ENCODE results near the gene PLCB2.

Gene PLCB2

DNA sequence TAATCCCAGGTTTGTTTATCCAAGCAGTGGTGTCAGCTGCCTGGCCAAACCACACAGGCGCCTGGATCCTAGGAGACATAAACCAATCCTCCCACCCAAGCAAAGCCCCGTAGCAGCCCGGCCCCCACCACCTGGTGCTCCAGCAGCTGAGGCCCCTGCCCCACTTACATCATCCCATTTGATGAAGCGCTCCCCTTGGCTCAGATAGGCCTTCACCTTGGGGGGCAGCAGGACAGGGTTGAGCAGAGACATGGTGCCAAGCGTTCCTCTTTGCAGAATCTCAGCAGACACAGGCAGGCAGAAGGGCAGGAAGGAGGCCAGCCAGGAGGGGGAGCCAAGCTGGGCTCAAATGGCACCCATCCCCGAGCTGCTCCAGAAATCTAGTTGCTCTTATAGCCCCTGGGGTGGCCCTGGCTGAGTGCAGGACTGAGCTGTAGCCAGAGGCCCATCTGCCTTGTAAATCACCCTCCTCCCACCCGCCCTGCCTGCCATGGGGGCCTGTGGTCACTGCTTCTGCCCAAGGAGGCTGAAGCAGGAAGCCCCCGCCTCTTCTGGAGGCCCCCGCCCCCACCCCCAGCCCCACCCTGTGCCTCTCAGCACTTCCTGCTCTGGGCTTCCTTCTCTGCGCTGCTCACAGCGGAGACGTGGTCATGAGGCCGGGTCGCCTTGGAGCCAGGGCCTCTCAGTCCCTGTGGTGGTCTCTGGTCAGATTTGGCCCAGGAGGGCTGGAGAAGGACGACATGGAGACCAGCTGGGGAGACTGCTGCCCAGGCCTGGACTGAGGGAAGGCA lies at the start of gene PLCB2:
TSS of gene PLCB2 (minus strand) at position 515 of the 791 bp plus-strand sequence. CDS start at position 252, 263 bp downstream.
- no peak for DNase-seq (ENCODE audit: low read depth)
- no peak for TF ChIP-seq CTCF (conservative IDR thresholded peaks at IDR 0.05; ENCODE audit: control insufficient read depth, insufficient read depth, low read depth, low read length)
- H3K4me3 ChIP-seq (ENCODE audit: control insufficient read depth, low read depth, low read length), result no peak within 1 kb of the TSS

GRCh38 chr15:40357246-40357645 lies 49.5 kb upstream of the PLCB2 start:
- H3K4me3 ChIP-seq (ENCODE audit: control insufficient read depth, low read depth, low read length), result no peak overlapping the region
- TF ChIP-seq CTCF (conservative IDR thresholded peaks at IDR 0.05; ENCODE audit: control insufficient read depth, insufficient read depth, low read depth, low read length), result no peak
- no peak for DNase-seq (ENCODE audit: low read depth)

DNA sequence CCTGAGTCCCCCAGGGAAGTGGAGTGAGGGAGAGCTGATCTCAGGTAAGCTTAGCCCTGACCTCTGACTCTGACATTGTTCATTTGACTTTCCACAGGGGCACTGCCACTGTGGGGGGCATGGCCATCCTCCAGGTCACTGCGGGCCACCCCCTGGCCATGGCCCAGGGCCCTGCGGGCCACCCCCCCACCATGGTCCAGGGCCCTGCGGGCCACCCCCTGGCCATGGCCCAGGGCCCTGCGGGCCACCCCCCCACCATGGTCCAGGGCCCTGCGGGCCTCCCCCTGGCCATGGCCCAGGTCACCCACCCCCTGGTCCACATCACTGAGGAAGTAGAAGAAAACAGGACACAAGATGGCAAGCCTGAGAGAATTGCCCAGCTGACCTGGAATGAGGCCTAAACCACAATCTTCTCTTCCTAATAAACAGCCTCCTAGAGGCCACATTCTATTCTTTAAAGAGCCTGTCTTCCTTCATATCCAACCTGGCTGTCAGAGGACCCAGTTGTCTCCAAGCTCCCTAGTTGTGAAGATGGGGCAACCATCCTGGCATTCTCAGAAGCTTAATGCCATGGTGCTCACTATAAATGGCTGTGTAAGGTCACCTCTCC lies 48.3 kb upstream of the PLCB2 start:
- no peak overlapping the region for H3K4me3 ChIP-seq (ENCODE audit: control insufficient read depth, low read depth, low read length)
- no peak for TF ChIP-seq CTCF (conservative IDR thresholded peaks at IDR 0.05; ENCODE audit: control insufficient read depth, insufficient read depth, low read depth, low read length)
- no peak for DNase-seq (ENCODE audit: low read depth)

DNA sequence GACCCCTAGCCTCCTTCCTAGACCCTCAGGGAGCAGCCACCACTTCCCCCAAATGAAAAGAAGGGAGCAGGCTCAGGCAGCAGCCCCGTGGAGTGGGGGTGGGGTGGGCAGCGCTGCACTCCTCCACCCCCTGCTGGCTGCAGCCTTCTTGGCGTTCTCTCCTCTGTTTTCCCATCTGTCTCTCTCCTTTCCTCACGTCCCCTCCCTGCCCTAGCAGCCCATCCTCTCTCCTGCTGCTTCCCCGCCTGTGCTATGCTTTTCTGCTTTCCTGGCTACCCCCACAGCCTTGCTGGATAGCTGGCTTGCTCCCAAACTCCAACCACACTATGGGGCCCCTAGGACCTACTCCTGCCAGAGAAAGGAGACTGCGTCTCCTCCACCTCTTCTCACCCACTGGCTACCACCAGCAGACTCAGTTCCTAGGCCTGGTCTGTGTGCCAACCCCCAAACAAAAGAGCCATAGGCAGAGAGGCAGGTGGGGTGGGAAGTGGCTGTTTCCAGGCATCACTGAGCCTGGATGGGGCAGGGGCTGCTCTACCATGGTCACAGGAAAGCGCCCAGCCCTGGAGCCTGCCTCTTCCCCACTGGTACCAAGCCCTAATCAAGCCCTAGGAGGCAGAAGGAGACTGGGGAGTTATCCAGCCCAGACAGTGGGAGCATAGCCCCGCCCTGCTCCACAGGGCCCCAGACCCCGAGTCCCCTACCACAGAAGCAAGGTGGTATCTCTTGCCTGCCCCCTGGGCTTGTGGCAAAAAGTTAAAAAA lies 46.9 kb upstream of the PLCB2 start:
- peak; percentile 63 for TF ChIP-seq CTCF (conservative IDR thresholded peaks at IDR 0.05; ENCODE audit: control insufficient read depth, insufficient read depth, low read depth, low read length)
- DNase-seq (ENCODE audit: low read depth), result peak; percentile 36
- H3K4me3 ChIP-seq (ENCODE audit: control insufficient read depth, low read depth, low read length), result no peak overlapping the region

- H3K4me3 ChIP-seq (ENCODE audit: control insufficient read depth, low read depth, low read length), result no peak overlapping the region
- no peak for DNase-seq (ENCODE audit: low read depth)
- TF ChIP-seq CTCF (conservative IDR thresholded peaks at IDR 0.05; ENCODE audit: control insufficient read depth, insufficient read depth, low read depth, low read length), result no peak
These were observed 46.0 kb upstream of the PLCB2 start for GRCh38 chr15:40353697-40354096.

DNA sequence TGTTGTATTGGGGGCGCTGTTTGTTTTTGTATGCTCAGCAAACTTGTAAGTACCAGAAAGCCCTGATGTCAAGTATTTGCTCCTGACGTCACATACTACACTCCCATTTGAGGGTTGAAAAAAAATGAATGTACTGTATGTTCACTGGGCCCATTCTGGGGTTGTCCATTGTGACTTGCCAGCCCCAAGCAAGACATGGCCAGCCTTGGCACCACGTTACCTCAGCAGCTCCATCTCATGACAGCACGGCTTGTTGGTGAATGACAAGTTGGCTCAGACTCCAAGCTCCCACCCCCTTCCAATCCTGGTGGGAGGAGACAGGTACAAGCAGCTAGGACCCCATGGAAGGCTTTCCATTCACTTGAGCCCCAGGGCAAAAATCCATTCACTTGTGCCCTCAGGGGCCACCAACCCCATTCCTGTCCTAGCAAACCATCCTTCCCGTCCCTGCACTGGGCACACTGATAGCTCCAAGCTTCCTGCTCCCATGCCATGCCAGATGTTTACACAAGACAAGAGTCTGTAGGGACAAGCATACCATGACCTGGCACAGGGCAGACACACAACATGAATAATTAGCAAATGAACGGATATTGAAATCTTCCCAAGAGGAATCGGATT lies 44.7 kb upstream of the PLCB2 start:
- H3K4me3 ChIP-seq (ENCODE audit: control insufficient read depth, low read depth, low read length), result no peak overlapping the region
- no peak for DNase-seq (ENCODE audit: low read depth)
- TF ChIP-seq CTCF (conservative IDR thresholded peaks at IDR 0.05; ENCODE audit: control insufficient read depth, insufficient read depth, low read depth, low read length), result no peak

Data from fibroblast of mammary gland (primary cell).